HEK293 (cell line): ENCODE measurements around the gene APELA.

Experiments used
- CTCF ChIP-seq: fragments of 450-650 bp; formaldehyde crosslinking; IDR thresholded peaks from 2 replicates; pipeline ENCODE4 v1.5.1; 2016; ENCODE audit warnings: missing biosample characterization, missing genetic modification characterization
- GFI1B ChIP-seq: fragments of 450-650 bp; formaldehyde crosslinking; IDR thresholded peaks from 2 replicates; pipeline ENCODE4 v1.5.1; 2016; ENCODE audit warnings: missing biosample characterization, missing genetic modification characterization
- PATZ1 ChIP-seq: fragments of 450-650 bp; formaldehyde crosslinking; IDR thresholded peaks from 2 replicates; pipeline ENCODE4 v1.5.1; 2016; ENCODE audit warnings: missing biosample characterization, missing genetic modification characterization
- SCRT1 ChIP-seq: fragments of 450-650 bp; formaldehyde crosslinking; IDR thresholded peaks from 2 replicates; pipeline ENCODE4 v1.5.1; 2016; ENCODE audit warnings: missing biosample characterization, missing genetic modification characterization, borderline replicate concordance
- SP2 ChIP-seq: fragments of 450-650 bp; formaldehyde crosslinking; IDR thresholded peaks from 2 replicates; pipeline ENCODE4 v1.5.1; 2016; ENCODE audit warnings: missing biosample characterization, missing genetic modification characterization
- TRIM28 ChIP-seq: IDR thresholded peaks from 2 replicates; pipeline ENCODE4 v1.6.1; 2011; ENCODE audit warnings: low read length, control low read depth, borderline replicate concordance
- YY2 ChIP-seq: fragments of 450-650 bp; formaldehyde crosslinking; IDR thresholded peaks from 2 replicates; pipeline ENCODE4 v1.5.1; 2016; ENCODE audit warnings: missing biosample characterization, missing genetic modification characterization
- ZFP41 ChIP-seq: fragments of 450-650 bp; formaldehyde crosslinking; IDR thresholded peaks from 2 replicates; pipeline ENCODE4 v1.5.1; 2016; ENCODE audit warnings: missing biosample characterization, missing genetic modification characterization, borderline replicate concordance
- ZNF169 ChIP-seq: fragments of 450-650 bp; formaldehyde crosslinking; IDR thresholded peaks from 2 replicates; pipeline ENCODE4 v1.5.1; 2016; ENCODE audit warnings: missing biosample characterization, missing genetic modification characterization
- ZNF416 ChIP-seq: fragments of 450-650 bp; formaldehyde crosslinking; IDR thresholded peaks from 2 replicates; pipeline ENCODE4 v1.5.1; 2016; ENCODE audit warnings: missing biosample characterization, missing genetic modification characterization
- ZNF660 ChIP-seq: fragments of 450-650 bp; IDR thresholded peaks from 2 replicates; pipeline ENCODE4 v1.5.1; 2018; ENCODE audit warnings: missing biosample characterization, mild to moderate bottlenecking, missing genetic modification characterization
- ZNF791 ChIP-seq: fragments of 450-650 bp; formaldehyde crosslinking; IDR thresholded peaks from 2 replicates; pipeline ENCODE4 v1.5.1; 2016; ENCODE audit warnings: missing biosample characterization, missing genetic modification characterization

- TF ChIP-seq ZNF791 (tag by site-specific recombination): no peak
- TF ChIP-seq SCRT1 (tag by site-specific recombination): no peak
- no peak for TF ChIP-seq ZNF660 (tag by site-specific recombination)
- TF ChIP-seq SP2: no peak
- TF ChIP-seq GFI1B (tag by site-specific recombination): no peak
- no peak for TF ChIP-seq CTCF (tag by site-specific recombination)
- TF ChIP-seq ZNF416: no peak
- TF ChIP-seq TRIM28: no peak
- TF ChIP-seq YY2: no peak
- TF ChIP-seq ZFP41 (tag by site-specific recombination): no peak
- no peak for TF ChIP-seq ZNF169 (tag by site-specific recombination)
- no peak for TF ChIP-seq PATZ1 (tag by site-specific recombination)
Observed at GRCh38 chr4:164902608-164903007, 25.6 kb downstream of the APELA start.
